Measurements from ENCODE around the gene GRIN2A.

The GRIN2A gene

GRCh38 chr16:9723136-9723535 is 459.1 kb downstream of the GRIN2A start:
- Mint-ChIP-seq H3K4me3 (no peak overlapping the region), H3K27me3 (ENCODE audit: low read depth) (no peaks in the 10 kb centered on the region), H3K9me3 (peaks cover 4% of the 10 kb centered on the region), H3K4me1 (ENCODE audit: low read depth) (no peaks in the 10 kb centered on the region), H3K27ac (no peak overlapping the region), H3K36me3 (ENCODE audit: low read depth) (no peaks in the 10 kb centered on the region)

GRCh38 chr16:9713907-9714306 is 468.3 kb downstream of the GRIN2A start:
- Mint-ChIP-seq H3K36me3 (ENCODE audit: low read depth) (no peaks in the 10 kb centered on the region), H3K27ac (no peak overlapping the region), H3K4me1 (ENCODE audit: low read depth) (no peaks in the 10 kb centered on the region), H3K9me3 (no peaks in the 10 kb centered on the region), H3K27me3 (ENCODE audit: low read depth) (no peaks in the 10 kb centered on the region), H3K4me3 (no peak overlapping the region)

DNA sequence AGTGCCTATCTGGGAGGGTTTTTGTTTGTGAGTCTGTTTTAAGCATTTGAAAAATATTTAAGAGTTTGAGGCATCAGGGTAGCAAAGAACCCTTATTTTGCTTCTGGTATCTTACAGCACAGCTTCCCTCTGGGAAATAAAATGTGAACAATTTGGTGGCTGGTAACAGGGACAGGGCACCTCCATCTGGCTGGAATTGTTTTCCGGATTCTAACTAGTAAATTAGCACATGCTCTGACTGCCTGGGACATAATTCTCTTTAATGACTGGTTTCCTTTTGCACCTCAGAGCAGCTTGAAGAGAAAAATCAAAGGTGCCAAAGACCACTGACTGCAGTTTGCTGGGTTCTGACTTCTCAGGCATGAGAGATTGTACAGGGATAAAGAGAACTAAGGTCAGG is 469.1 kb downstream of the GRIN2A start:
- H3K27me3 Mint-ChIP-seq (ENCODE audit: low read depth), result no peaks in the 10 kb centered on the region
- H3K9me3 Mint-ChIP-seq, result no peaks in the 10 kb centered on the region
- no peaks in the 10 kb centered on the region for H3K36me3 Mint-ChIP-seq (ENCODE audit: low read depth)
- no peak overlapping the region for H3K4me3 Mint-ChIP-seq
- no peak overlapping the region for H3K27ac Mint-ChIP-seq
- no peaks in the 10 kb centered on the region for H3K4me1 Mint-ChIP-seq (ENCODE audit: low read depth)

- Mint-ChIP-seq H3K4me1 (ENCODE audit: low read depth) (no peaks in the 10 kb centered on the region), H3K36me3 (ENCODE audit: low read depth) (no peaks in the 10 kb centered on the region), H3K27me3 (ENCODE audit: low read depth) (no peaks in the 10 kb centered on the region), H3K9me3 (no peaks in the 10 kb centered on the region), H3K27ac (no peak overlapping the region), H3K4me3 (no peak overlapping the region)
Measured at GRCh38 chr16:9708972-9709620, 473.1 kb downstream of the GRIN2A start.

GRCh38 chr16:9706217-9706836 is 475.9 kb downstream of the GRIN2A start:
- Mint-ChIP-seq H3K4me3 (no peak overlapping the region), H3K27ac (no peak overlapping the region), H3K36me3 (ENCODE audit: low read depth) (no peaks in the 10 kb centered on the region), H3K4me1 (ENCODE audit: low read depth) (no peaks in the 10 kb centered on the region), H3K27me3 (ENCODE audit: low read depth) (no peaks in the 10 kb centered on the region), H3K9me3 (no peaks in the 10 kb centered on the region)

DNA sequence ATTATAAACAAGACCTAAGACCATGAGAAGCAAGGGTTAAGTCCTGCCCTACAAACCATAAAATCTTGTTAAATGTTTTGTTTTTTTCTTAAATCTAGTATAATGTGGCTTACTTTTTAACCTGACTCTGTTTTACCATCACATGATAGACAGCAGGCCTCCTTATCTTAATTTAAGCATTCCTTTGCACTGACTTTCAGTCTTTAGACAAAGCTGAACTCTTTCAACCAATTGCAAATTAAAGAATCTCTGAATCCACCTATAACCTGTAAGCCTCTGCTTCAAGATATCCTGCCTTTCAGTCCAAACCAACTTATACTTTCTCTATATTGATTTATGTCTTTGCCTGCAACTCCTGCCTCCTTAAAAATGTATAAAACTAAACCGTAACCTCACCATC is 478.5 kb downstream of the GRIN2A start:
- no peak overlapping the region for H3K4me3 Mint-ChIP-seq
- H3K9me3 Mint-ChIP-seq, result no peaks in the 10 kb centered on the region
- H3K27me3 Mint-ChIP-seq (ENCODE audit: low read depth), result no peaks in the 10 kb centered on the region
- H3K27ac Mint-ChIP-seq, result no peak overlapping the region
- no peaks in the 10 kb centered on the region for H3K4me1 Mint-ChIP-seq (ENCODE audit: low read depth)
- no peaks in the 10 kb centered on the region for H3K36me3 Mint-ChIP-seq (ENCODE audit: low read depth)
